ENCODE data around the gene WNT7A.
"Not testable (repeated sequence)": the region's sequence is repeated elsewhere in the genome, so short reads cannot be mapped to it uniquely, and the experiment has no call there.

WNT7A gene

DNA sequence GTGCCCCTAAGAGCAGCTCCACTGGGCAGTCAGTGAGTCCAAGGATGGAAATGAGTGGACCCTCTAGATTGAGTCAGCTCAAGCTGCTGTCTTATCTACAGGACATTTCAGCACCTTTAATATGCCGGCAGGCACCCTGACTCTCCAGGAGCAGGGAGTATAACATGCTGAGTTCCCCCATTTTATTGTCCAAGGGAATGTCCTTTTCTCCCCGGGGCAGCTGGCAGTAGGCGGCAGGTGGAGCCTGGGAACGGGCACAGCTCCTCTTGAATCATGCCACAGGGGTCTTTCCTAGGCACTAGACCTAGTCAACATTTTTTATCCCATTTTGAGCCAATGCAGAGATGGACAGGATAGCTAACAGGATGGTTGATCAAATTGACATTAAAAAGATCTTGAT is 14.8 kb downstream of the WNT7A start:
- no peak for DNase-seq

DNA sequence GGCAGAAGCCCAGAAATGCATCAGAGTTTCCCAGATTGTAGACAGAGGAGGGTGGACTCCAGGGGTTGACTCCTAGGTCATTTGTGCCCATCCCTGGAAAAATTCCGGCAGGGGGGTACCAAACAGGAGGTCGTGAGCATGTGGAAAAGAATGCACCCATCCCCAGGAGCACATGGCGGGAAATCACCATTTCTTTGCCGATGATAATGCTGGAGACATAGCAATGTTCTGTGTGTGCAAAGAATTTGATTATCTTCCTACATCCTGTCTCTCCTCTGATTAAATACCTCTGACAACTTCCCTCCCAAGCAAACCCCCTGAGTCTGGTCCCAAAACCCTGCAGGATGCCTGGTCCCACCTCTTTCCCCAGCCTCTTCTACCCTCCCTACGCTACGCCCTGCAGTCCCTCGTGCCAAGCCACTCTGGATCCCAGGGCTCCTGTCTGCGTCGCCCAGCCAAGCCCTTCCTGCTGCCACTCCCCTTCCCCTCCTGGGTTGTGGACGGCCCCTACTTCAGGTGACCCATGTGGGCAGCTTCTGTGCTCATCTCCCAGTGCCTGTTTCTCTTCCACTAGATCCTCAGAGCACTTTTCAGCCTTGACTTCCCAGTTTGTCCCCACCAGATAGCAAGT is 15.8 kb downstream of the WNT7A start:
- no peak for DNase-seq

DNA sequence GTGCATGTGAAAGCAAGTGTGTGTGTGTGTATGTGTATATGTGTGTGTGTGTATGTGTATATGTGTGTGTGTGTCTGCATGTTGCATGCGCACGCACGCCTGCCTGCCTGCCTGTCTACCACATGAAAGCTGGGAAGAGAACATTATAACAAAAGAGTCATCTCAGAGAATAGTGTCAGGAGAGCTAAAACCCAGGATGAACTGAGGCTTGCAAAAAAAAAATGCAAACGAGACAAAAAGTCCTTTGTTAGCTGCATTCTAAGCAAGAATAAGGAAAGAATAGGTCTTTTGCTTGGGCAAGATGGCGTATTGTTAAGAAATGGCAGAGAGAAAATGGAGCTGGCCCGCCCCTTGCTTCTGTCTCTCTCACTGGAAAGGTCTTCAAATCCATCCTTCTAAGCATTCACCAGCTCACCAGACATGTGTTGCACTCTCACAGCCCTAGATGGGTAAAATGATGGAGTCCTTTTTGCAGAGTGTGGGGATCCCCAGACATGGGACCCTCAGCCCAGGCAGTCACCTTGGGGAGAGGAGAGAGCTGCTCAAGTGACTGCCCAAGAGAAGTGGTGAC is 16.4 kb downstream of the WNT7A start:
- no peak for DNase-seq

DNA sequence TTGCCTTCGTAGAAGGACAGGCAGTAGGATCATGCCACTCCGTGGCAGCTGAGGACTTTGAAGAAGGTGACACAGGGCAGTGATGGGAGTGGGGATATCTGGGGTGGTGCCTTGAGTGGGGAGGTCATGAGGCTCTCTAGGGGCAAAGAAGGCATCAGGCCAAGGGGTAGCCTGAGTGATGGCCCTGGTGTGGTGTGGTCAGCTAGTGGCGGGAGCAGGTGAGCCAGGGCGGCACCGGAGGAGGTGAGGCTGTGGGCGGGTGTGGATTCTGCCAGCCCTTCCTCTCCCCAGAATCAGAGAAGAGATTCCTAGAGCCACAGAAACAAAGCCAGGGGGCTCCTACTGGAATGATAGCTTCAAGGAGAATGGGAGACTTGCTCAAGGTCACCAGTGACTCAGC is 18.4 kb downstream of the WNT7A start:
- no peak for DNase-seq

DNA sequence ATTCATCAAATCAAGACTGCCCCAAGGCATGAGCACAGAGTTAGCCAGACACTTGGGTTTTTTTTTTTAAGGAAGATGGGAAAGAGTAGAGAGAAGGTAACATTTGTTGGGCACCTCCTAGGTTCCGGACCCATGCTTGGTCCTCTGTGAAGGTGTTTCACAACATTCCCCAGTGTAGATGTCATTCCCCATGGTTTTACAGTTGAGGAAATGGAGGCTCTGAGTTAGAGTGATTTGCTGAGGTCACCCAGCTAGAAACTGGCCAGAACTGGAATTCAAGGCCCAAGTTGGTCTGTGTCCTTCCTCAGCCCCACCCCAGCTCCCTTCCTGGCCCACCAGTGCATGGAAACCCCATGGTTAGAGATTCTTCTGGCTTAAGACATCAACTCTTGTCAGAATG is 19.9 kb downstream of the WNT7A start:
- DNase-seq, result no peak

DNA sequence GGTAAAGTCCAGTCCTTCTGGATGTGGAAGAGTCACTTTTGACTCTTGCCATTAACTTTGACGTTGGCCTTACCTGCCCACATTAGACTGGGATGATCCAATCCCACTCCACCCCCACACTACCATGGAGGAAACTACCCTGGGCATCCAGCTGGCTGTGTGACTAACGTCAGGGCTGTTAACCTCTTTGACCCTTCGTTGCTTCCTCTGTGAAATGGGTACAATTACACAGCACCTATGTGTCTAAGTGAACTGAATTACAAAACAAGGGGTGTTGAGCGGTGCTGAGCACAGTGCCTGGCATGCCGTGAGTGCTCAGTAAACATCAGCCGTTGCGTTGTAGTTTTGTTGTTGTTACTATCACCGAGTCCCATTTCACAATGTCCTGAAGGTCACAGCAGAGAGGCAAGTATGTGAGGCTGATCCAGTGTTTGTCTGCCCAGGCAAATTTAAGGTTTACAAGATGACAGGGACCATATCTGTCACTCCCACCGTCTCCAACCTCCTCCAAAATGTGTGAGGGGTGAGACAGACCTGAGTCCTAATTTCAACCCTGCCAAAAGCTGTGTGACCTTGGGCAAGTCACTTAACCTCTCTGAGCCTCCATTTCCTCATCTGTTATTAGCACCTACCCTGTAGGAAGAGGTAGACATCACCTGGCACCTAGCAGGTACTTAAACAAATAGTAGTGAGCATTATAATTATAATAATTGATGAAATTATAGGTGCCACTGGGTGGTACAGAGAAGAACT is 20.9 kb downstream of the WNT7A start:
- DNase-seq, result no peak

DNA sequence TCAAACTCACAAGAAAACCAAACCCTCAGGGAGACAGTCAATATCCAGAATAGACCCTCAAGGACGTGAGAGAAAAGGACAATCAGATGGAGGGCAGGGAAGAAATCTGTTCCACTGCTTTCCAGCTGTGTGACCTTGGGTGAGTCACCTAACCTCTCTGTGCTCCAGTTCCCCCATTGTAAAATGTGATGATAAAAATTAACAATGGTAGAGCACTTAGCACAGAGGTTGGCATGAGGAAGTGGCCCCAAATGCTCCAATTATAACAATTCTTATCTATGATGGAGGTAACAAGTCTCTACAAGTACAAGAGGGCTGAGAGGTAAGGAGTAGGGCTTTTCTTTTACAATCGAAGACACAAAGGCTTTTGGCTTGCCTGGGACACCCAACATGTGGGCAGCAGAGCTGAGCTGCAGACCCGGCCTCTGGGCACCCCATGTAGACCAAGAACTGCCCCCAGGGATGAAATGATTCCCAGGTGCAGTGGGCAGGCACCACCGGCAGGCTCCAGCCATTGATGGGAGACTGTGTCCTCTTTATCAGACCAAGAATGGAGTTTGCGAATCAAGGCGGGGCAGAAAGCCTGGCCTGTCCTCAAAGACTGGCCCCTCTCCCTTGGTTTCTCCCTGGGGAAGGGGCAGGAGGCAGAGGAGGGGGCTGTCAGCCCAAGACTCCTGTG is 22.0 kb downstream of the WNT7A start:
- no peak for DNase-seq

DNA sequence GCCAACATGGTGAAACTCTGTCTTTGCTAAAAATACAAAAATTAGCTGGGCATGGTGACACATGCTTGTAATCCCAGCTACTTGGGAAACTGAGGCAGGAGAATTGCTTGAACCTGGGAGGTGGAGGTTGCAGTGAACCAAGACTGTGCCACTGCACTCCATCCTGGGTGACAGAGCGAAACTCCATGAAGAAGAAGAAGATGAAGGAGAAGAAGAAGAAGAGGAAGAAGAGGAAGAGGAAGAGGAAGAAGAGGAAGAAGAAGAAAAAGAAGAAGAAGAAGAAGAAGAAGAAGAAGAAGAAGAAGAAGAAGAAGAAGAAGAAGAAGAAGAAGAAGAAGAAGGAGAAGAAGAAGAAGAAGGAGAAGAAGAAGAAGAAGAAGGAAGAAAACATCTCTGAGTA is 23.2 kb downstream of the WNT7A start:
- not testable (repeated sequence) for DNase-seq

DNA sequence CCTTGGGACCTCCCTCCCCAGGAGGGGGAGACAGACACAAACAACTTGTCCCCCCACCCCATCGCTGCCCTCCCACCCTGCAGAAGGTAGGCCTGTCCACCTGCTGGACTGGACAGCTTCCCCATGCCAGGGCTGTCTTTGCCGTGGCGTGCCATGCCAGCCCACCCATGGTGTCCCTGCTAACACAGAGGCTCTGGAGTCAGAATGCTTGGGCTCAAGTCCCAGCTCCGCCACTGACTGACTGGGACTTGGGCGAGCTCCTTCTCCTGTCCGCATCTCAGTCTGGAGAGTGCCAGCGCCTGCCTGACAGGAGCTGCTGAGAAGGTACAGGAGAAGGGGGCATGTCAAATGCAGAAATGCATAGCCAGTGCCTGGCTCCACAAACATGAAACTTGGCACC is 23.9 kb downstream of the WNT7A start:
- no peak for DNase-seq

DNA sequence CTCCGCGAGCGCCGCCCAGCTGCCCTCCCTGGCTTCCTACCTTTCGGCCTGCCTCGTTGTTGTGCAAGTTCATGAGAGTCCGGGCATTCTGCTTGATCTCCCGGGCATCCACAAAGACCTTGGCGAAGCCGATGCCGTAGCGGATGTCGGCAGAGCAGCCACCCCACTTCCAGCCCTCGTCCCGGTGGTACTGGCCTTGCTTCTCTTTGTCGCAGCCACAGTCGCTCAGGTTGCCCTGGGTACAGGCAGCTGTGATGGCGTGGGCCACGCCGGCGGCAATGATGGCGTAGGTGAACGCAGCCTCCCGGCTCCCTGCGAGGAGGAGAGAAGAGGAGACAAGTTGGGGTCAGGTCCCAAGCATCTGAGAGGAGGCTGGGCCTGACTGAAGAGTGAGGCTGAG is 25.4 kb downstream of the WNT7A start:
- no peak for DNase-seq

DNA sequence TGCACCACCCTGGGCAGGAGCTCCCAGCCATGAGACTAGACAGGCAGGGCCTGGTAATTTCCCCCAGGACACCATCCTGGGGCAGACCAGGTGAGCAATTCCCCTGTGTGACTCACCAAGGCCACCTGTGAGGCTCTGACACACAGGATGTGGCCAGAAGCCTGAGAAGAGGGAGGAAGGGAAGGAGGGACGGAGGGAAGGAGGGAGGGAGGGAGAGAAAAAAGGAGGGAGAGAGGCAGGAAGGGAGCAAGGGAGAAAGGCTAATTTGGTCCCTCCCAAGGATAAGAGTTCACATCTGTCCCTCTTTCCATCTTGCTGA is 25.9 kb downstream of the WNT7A start:
- DNase-seq, result no peak

DNA sequence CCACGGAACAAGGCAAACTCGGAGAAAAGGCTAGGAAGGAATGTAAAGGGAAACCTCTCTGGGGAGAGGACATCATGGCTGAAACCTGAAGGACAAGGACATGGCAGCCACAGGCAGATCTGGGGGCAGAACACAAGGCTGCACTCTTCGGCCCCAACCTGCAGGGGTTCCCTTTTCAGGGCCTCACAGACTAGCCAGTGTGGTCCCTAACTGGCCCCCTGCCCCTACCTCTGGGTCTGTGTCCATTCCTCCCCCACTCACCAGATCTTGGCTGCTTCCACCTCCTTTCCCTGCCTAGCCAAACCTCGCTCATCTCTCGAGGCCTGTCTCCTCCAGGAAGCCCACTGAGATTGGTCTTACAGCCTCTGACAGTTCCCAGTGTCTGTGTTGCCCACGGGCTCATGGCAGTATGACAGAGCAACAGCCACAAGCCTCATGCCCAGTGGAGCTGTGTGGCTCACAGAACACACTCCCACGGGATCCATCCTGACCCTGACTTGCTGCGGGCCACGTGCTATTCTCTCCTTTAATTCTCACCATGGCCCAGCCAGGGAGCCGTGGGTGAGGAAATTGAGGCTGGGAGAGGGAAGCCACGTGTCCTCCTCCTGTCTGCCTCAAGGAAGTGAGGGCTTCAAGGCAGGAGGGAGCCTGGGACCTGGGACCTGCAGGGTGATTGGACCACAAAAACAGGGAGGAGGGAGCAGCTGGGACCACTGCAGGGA is 26.5 kb downstream of the WNT7A start:
- DNase-seq, result no peak

DNA sequence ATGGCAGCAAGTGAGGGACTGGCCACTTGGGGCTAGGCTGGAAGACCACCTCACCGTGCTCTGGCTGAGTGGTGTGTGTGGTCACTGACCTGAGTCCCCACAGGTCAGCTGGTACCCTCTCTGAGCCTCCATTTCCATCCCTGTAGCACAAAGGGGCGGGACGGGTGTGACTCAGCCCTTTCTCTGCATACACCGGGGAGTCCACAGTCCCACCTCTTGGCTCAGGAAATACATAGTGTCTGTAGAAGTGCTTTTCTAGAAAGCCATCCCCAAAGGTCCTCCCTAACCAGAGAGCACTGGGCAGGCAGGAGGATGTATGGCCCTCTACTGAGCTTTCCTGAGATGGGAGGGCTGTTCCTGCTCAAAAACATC is 27.2 kb downstream of the WNT7A start:
- no peak for DNase-seq

DNA sequence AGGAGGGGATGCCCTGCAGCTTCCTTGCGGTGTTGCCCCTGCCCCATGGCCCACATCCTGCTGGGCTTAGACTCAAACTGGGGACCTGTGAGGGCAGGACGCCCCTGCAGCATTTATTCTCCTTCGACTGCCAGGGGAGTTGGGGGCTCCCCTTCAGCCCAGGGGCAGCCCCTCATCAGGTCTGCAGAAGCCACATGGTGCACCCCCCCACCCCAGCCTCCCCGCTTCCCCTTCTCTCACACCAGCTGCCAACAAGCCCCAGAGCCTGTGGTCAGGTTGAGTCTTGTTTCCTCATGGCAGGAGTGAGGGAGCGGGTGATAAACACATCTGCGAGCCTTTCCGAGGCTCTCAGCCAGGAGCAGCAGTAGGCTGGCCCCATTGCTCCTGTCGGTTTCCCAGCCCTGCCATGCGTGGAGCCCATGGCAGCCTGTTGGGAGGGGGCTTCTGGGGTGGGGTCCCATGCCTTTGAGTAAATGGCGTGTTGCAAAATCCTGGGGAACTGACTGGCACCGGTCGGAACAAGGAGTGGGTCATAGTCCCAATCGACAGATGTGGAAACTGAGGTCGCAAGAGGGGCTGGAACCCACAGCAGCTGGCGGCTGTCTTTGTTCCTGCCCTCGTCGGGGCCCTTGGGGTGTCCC is 27.8 kb downstream of the WNT7A start:
- no peak for DNase-seq

DNA sequence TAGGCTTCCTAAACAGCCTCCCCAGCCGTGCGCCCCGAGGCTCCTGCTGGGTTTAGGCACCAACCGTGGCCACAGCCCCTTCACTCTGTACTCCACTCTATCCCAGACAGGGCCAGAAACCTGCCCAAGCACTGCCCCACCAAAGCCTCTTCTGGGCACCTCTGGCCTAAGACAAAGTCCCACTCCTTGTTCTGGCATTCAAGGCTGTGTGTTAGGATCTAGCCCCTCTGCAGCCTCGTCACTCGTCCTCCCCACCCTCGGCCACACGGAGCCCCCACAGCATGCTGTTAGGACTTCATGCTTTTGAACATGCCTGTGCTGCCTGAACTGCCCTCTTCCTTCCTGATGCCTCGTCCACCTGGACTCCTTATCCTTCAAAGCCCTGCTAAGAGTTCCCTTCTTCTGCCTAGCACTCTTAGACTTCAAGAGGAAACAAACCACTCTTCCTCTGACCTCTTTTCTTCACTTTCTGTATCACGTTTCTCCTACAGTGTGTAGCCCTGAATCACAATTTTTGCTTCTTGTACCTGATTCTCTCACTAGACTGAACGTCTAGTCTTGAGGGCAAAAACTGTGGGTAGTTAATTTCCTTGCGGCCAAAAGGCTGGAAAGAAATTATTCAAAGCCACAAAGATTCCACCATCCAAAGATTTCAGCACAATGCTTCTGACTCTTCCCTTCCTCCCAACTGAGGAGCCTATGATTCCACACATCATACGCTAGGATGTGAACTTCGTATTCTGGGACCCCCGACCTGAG is 28.6 kb downstream of the WNT7A start:
- no peak for DNase-seq

DNA sequence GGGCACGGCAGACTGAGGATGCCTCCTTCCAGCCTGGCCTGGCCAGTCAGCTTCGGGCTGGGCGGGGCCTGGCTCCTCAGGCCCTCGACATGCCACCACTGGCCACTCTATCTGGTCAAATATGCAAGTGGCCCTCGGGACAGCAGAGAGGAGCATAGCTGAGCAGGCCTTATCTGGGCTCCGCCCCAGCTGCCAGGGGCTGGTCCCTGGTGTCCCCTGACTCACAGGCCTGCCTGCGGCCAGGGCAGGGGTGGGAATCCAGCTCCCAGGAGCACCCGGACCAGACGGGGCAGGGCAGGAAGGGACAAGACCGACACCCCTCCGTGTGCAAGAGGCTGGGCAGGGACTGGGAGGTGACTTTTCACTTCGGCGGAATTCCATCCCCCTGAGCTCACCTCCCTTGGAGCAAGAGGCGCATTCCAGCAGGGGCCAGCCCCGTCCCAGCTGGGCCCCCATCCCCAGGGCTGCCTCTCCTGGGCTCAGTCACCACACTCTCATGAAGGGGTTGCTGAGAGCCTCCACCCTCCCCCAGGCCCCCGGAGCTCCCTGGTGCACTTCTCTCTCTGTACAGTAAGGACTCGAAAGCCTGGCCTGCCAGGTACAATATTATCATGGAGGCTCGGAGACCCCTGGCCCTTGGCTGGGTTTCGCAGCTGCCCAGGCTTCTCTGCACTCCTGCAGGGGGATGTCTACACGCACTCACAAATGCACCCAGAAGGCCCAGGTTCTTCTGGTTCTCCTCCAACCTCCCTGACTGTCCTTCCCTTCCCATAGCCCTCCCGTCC is 29.5 kb downstream of the WNT7A start:
- no peak for DNase-seq

DNA sequence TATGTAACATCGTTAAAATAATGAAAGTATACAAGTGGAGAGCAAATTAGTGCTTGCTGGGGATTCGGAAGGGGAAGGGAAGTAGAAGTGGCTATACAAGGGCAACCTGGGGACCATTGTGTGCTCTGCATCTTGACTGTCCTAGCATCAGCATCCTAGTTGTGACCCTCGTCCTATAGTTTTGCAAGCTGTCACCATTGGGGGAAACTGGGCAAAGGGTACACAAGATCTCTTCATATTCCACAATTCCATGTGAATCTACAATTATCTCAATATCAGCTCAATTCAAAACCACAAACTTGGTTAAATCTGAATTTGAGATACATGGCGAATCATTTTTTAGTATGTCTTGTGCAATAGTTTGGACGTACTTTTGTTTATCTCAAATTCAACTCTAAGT is 30.9 kb downstream of the WNT7A start:
- DNase-seq, result no peak

DNA sequence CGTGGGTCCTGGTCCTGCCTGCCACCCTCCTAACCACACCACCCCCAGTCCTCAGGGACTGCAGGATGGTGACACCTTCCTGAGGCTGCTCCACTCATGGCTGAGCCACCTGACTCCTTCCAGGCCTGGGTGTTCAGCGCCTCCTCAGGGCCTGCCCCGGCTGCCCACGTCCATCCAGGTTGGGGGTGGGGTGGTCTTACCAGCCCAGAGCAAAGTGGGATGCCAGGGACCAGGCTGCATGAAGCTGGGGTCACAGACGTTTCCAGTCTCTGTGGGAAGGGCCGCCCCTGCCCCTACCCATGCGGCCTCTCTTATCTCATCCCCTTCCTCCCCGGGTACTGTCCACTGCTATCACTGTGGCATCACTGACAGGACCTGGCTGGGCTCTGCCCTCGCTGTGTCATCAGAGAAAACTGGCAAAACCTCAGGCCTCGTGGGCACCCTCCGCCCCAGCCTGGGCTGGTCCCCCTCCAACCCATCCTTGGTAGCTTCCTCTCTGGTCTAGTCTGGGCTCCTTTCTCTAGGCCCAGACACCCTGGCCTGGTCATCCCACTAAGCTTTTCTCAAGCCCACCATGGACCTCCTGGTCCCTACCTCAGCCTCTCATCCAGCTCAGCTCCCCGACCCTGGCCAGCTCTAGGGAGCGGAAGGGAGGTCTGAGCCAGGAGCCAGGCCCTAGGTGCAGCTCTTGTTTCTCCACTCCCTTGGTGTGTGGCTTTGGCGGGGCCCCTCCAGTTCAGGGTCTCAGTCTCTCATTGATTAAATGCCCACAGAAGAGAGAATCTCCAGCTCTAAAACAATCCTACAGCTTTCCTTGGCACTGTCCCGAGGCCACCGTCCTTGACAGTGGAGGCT is 32.9 kb downstream of the WNT7A start:
- DNase-seq, result no peak

DNA sequence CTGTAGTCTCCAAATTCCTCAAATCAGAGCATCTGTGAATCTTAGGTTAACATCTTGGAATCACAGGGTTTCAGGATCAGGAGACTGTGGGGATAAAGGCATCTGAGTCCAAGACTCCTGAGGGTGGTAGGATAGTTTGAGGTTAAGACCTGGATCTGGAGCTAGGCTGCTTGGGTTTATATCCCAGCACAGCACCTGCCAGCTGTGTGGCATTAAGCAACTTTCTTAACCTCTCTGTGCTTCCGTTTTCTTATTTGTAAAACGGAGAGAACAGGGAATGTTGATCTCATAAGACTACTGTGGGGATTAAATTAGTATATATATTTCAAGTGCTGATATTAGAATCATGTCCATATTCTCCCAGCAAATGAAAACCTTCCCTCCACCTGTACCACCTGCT is 33.6 kb downstream of the WNT7A start:
- DNase-seq, result no peak

DNA sequence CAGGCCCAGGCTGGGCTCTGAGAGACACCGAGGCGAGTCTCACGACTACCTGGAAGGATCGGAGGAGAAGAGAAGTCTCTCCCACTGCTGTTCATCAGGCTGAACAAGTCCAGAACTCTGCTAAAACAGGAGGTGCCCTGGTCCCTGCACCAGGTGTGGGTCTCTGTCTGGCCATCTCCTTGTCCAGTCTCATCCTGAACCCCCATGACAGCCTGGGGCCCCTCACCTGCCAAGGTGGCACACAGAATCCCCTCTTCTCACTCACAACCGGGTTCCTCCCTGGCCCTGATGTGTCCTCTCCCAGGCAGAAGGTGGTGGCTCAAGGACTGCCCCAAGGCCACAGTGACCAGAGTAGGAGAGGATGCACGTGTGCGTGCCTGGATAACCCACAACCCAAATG is 34.1 kb downstream of the WNT7A start:
- no peak for DNase-seq

DNA sequence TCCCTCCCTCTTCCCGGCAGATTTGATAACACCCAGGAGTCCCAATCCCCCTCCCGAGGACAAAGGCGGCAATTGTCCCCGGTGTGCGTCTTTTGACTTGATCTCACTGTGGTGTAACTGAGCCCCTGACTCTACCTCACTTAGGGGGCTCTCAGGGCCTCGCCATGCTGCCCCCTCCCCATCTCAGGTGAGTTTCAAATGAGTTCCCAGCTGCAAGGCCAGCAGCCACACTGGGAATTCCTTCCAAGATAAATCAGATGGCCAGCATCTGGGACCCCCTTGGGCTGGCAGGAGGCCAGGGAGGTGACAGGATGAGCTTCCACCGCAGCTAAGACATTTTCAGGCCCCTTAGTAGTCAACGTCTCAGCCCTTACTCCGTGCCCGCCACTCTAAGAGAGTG is 35.0 kb downstream of the WNT7A start:
- DNase-seq, result no peak

All from SHP77 treated with DMSO at 0.1 percent for 48 hours (cell line).